Astrocyte of the hippocampus (primary cell): ENCODE measurements around the gene SRI.

Source experiments
- DNase-seq: peaks from one replicate; pipeline ENCODE4 v3.0.0; 2011; ENCODE audit warnings: low read depth, low spot score

The SRI gene

DNA sequence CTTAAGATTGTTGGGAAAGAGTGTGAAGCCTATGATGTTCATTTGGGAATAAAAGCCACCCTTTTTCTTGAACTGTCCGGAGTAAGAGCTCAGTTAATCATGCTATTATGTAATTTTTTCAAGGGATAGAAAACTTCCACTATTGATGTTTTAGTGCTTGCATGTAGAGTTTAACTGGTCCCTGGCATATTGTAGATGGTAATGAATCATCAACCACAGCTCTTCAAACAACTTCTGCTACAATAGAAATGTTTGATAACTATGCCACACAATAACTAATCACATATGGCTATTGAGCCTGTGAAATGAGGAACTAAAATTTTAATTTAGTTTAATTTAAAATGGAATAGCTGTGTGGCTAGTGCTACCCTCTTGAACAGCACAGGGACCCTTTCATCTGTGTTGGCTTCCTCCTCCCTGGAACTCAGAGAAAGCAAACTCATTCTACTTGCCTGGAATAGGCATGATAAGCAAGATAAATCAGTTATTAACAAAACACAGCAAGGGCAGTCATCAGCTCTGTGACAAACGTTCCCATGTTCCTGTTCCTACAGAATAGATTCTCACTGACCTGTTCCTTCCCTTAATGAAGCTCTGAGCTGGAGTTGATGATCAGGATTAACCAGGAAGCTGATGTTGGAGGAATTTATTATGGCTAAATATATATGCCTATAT is 4.9 kb upstream of the SRI start:
- peak; percentile 41 for DNase-seq

DNA sequence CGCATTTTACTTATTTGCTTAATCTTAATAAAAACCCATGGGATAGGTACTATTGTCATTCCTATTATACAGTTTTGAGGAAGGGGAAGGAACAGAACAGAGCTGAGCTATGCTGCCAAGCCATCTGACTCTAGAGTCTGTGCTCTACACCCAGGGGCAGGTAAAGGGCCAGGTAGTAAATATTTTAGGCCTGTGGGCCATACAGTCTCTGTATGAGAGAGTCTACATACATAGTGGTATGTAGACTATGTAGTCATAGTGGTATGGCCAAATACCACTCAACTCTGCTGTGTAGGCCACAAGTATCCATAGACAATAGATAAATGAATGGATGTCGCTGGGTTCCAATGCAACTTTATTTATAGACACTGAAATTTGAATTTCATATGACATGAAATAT is 3.4 kb upstream of the SRI start:
- DNase-seq, result no peak

DNA sequence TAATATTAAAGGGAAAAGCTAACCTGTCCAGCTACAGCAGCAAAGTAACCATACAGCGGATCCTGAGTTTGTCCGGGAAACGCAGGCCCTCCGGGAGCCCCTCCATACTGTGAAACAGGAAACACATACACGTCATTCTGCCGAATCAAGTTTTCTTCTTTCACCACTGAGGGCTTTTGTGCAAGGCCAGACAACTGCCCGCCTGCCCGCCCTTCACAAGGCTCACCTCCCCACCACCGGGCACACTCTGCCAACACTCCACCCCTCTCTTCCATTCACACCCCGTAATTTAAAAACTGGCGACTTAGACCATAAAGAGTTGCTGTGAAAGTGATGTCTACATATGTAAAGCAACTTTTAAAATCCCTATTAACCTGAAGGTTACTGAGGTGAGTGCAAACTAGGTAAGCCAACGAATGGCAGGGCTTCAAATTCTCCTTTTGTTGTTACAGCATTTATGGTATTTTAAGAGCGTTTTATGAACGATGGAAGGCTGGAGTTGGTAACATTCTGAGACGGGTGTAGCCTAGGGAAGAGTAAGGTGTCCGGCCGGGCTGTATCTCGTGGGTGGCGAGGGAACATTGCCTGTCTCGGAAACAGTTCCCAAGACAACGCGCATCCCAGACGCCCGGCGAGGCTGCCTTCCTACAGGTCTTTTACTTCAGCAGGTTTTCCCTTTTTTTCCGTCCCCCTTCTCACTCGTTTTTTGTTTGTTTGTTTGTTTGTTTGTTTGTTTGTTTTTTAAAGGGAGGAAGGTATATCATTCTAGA is 817 bp downstream of the SRI start:
- DNase-seq, result peak; percentile 81

DNA sequence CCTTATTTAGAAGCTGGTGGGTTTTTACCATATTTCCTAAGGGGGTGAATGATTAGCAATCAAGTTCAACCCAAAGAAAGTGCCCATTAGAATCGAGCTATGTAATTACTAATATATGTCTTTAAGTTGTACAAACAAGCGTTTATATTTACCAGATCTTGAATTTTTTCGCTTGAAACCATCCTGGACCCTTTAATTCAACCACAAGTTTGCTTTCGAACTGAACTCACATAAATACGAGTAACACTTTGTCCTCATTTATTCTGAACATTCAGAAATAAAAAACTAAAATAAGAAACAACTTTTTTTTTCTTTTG is 1.5 kb downstream of the SRI start:
- no peak for DNase-seq

DNA sequence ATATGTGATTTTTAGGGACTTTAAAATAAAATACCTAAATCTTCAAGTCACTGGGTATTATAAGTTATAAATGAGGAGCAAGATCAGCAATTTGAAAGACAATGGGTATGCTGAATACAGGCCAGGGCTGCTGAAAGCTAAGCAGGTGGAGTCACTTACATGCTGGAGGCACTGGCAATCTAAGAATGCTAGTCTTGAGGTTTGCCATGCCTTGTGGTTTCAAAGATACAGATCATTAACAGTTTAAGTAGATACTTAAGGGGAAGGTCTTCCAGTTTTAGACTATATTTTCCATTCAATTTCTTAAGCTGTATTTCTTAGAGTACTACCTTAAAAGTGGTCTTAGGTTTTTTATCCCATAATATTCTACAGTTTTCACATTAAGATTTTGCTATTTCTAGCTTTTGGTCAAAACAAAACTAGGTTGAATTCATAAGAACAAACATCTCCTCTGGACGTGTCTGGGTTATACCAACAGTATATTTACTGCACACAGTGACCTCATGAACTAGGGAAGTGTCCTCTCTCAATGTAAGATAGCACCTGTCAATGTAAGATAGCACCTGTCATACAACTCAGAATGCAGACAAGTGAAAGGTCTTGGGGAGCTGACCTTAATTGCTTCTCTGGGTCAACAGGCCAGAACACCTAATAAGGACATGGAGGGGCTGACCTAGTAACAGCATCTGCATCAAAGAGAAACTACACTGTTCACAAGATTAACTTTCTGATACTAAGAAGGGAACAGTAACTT is 2.0 kb downstream of the SRI start:
- no peak for DNase-seq

DNA sequence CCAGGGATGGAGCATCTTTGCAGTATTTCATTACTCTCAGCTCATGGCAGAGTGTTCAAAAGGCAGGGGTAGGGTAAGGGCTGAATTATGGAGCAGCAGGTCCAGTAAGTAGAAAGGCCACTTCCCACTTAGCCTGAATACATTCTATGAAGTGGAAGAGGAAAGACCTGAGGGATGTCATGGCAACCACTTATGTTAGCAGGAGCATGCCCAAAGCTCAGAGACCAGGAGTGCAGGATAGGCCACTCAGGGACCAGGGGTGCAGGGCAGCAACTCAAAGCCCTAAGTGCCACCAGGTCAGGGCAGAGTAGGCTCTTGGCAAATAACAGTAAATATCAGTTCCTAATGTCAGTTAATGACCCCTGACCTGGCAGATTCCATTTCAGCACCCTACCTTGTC is 3.6 kb downstream of the SRI start:
- DNase-seq, result no peak

DNA sequence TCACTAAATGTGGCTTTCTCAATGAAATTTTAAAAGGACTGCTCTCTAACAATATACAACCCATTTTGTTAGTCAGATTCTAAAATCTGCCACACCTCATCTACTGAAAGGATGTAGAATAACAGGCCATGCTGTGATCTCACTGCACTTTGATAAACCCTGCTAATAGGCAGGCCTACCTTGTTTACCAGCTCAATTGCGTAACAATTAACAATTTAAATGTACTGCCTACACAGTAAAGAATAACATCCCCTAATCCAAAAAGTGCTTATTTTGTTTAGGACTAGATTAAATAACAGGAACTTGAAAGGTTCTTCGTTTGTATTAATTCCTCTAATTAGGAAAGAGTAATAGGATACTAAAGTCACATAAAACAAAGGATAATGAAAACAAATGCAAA is 4.5 kb downstream of the SRI start:
- no peak for DNase-seq

DNA sequence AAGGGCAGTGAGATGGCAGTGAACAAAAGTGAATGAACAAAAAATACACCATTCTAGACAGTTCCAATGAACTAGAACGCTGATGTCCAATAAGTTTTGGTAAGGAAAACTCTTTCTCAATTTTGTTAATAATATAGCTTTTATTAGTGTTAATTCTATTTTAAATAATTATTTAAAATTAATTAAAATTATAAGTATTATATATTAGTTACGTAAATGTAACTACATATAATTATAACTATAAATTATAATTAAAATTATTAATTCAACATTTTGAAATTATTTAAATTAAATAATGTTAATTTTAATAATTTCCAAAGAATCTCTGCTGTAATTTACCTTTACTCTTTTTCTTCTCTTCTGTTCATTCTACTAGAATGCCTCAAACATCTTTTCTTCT is 5.4 kb downstream of the SRI start:
- no peak for DNase-seq

DNA sequence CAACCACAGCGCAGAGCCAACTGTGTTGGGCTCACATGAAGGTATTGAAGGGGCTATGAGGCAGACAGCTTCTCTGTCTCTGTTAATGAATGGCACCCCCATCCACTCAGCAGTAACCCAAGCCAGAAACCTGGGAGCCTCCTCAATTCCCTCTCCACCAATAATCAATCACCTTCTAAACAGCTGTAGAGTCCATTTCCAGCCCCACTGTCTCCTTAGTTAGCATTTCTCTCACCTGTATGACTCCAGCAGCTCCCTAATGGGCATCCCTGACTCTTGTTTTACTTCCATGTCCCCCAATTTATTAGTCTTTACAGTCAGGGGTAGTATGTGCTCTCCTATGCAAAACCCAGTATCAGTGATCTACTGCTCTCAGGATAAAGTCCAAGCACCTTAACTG is 6.9 kb downstream of the SRI start:
- DNase-seq, result no peak

DNA sequence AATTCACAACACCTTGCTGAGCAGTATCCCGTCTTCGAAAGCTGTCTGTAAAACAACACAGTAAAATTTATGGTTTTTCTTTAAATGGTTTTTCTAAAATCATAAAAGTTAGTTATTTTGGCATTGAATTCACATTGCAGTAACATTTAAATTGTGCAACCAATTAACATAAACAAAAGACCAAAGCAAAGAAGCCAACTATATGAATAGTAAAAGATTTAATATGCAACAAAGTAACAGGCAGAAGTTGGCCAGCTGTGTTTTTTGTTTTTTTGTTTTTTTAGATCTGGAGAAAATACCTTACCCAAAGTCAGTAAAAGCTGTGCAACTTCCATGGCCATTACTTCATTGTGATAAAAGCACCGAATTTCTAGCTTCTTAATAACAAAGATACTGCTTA is 11.3 kb downstream of the SRI start:
- no peak for DNase-seq

DNA sequence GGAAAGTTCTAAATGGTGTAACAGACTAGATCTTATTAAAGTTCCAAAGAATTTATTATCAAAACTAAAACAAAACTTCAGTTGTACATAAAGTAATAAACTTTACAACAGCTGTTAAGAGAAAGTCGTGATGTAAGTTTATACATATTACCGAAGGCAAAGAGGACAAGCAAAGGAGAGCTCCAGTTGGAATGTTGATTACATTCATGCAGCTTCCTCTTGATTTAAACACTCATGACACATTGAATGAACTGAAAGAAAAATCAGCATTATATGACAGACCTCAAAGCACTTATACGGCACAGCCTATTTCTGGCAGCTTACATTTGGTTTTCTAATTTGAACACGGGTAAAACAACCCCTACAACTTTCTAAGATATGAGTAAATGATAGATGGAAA is 13.6 kb downstream of the SRI start:
- no peak for DNase-seq

DNA sequence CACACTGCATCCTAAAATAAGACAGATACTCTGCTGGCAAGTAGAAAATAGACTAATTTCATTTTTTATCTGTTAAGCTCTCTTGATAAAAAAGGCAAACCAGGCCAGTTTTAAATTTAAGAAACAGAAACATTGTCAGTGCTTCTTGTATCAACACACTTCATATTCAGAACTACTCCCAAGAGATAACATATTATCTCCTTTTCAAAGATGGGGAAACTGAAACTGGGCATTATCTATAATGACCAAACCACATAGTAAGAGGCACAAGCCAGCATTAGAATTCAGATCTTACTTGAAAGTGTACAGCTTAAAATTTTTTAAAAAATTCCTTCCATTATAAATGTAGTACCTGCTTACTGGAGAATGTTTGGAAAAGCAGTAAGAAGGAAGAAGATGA is 14.7 kb downstream of the SRI start:
- DNase-seq, result no peak

DNA sequence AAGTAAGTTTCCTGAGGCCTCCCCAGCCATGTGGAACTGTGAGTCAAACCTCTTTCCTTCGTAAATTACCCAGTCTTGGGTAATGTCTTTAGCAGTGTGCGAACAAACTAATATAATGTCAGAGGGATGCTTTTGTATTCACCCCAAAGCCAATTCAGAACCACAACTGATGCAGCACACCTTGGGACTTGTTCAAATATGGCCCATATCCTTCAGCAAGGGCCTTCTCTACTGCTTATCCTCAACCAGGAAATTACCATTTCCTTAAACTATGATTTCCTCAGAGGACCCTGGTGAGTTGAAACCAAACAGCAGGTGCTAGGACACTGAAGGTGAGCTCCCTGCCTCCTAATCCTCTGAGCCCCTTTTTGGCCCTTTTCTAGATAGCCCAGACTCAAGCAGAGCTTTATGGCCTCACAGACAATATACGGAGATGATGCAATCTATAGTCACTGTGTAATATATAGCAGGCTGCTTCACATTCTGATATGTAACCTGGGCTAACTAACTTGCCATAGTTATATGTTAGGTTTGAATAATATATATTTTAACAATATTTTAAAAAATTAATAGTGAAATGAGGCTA is 15.2 kb downstream of the SRI start:
- no peak for DNase-seq

DNA sequence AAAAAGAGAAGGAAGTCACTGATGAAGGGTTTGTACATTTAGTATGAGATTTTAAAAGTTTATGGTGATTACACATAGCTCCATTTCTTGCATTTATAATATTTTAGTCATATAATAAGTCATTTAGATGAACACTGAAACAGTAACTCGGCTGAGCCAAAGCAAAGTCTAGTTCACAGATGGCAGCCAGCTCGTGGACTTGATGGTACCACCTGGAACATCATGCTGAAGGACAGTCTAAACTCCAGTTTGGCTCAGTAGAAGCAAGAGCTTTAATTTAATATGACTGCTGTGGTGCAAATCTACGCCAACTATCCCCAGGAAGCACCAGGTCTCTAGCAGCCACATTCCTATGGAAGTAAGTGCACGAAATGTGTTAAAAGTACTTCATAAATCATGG is 16.4 kb downstream of the SRI start:
- no peak for DNase-seq

DNA sequence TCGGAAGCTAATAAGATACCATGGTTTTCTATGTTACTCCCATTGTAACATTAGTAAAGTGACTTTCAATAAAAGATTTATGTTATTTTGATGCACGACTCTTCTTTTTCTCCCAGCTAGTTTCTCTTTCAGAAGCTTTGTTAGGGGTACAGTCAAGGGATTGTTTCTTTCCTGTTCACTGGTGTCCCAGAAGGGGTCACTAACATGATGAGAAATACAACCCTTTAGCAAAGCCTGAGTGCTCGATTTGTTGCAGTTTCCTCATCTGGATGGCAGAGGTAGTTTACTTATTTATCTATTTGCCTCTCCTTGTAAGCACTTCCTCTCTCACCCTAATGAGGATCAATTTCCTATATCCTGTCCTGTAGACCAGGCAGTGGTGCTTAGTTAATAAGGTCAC is 17.0 kb downstream of the SRI start:
- DNase-seq, result no peak

DNA sequence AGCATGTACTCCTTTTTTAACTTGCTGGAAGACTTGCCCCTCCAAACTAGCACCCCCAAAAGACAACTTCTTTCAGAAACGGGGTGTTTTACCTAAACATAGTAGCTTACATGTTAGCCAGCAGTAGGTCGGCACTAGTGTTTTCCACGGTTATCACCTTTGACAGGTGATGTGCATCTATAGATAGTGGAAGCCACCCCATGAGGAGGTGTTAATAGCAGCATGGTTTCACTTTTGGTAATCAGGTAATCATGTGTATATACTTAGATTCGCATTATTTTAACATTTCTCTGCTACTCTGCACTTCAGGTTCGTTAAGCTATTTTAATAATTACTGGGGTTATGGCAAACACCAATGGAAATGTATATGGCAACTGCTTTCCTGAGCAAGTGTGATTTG is 17.6 kb downstream of the SRI start:
- no peak for DNase-seq

DNA sequence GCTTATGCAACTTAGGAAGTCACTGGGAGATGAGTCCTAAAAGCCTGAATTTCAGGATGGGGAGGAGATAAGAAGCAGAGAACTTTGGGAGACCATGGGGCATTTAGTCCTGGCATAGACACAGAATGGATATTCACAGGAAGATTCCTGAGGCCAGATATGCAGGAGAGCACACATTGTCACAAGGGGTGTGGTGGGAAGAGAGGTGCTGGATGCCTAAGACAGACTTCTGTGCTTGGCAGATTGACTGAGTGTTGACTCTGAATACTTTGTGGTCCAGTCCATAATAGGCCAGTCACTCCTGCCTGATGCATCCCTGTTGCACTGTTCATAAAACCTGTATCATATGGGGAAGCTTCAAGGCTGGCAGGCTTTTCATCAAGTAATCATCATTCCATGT is 18.5 kb downstream of the SRI start:
- no peak for DNase-seq

DNA sequence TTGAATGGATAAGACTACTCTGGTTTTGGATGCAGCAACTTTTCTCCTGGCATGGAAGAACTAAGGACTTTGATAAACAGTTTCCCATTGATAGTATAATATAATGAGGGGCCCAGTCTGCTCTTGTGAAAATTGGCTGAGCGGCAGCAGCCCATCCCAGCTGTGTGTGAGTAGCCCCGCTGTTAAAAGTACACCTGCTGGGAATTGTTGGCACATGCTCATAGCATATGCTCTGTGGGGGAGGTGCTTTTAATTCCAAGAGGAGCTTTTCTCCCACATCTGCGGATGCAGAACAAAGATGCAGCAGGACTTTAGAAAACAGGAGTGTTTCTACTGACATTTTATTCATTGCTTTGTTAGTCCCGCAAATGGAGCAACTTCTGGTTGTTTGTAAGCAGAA is 19.0 kb downstream of the SRI start:
- DNase-seq, result no peak

DNA sequence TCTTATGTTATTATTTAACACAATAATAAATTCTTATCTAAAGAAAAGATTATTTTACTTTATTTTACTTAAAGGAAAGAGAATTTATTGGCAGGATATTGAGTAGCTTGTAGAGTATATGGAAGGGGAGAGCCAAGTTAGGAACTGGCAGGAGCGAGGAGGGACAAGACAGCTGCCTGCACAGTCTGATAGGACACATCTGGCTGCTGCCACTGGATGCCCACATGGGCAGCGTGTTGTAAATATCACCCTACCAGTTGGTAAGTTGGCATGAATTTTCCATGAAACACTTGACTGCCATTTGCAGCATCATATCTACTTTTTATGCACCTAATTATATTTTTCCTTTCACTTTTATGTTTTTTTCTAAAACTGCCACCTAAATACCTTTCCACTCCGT is 19.6 kb downstream of the SRI start:
- no peak for DNase-seq

DNA sequence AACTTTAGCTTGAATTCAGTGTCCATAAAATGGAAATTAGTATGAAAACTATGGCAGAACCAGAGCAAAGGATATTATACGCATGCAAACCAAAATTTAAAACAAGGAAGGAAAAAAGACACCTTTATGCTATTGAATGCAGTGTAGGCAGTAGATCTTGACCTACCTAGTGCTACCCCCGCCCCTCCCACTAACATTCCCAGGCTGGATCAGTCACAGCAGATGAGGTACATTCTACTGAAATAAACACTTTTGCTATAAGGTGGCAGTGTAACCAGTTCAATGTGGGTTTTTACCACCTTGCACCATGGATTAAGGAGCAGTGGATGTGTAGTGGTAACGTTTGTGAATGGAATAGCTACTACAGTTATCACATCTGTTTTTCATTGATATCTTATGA is 27.9 kb downstream of the SRI start:
- DNase-seq, result no peak

DNA sequence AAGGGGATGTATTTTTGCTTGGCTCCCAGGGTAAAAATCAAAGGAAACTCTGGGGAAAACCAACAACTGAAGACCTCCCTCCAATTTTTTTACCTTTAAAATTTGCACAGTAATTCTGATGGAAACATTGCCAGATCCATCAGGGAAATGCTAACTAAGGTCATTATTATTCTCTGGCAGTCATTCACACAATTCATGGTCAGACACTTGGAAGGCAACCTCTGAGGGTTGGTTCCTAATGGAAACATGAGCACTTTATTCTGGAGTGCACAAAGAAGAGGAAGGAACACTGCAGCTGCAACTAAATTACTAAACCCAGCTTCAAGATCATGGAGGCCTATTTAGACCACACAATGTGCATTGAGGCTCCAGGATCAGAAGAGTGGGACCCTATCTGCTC is 34.2 kb downstream of the SRI start:
- peak; percentile 68 for DNase-seq

DNA sequence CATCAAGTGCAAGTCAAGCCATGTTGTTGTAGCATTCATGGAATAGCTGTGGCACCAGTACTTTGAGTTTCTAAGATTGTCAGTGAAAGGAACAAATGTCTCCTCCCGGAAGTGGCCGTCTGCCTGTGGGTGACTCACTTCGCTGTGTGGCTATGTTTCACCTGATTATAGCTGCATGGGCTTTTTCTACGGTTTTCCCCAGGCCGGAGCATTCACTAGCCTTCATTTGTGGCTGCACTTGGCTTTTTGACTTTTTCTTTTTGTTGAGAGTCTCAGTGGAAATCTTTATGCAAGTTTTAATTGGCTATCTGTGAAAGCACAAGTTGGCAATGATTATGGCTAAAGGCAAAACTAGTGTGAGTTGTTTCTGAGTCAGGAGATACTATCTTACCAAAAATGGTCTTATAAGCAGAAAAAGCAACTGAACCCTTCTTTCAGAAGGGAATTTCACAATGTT is 35.0 kb downstream of the SRI start:
- DNase-seq, result peak; percentile 95

DNA sequence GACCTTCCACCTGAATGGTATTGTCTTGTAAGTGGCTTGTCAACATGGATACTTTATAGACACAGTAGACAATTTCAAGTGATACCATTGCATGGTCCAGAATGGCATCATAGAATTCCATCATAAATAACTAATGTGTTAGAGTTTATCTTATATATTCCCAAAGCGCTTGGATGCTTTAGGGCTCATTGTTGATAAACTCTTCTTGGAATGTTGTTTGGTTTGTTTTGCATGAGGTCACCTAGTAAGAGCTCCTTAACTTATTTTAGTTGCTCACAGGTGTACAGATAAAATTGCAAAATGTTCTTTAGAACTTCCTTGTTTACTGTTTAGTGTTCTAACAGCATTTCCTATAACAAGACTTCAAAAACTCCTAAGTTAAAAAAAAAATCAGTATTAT is 36.8 kb downstream of the SRI start:
- no peak for DNase-seq
